Renal pelvis (tissue), 12 donors: ENCODE data around the gene KRT72. TPM values are rescaled to one million over a fixed set of nuclear protein-coding genes. Genes with fewer than 3 reads are reported as not detected.

Experiments used
- DNase-seq: peaks from one replicate; pipeline ENCODE4 v3.0.0-alpha.2; 2013
- long read RNA-seq, 16 experiments: transcript quantifications; one replicate each; lab custom pipeline, GENCODE V29; 2026
- polyA plus RNA-seq, 3 donors: library from polyadenylated mRNA; unstranded; fragments of 120-200 nt; gene quantifications; one replicate each; pipeline ENCODE4 v1.2.1, GENCODE V29; 2013; ENCODE audit not compliant: insufficient read length in 3 of 3

The KRT72 gene
- polyA plus RNA-seq: under 1 TPM in 1 of 3 donors, not detected in 2; 0.04 TPM
- long read RNA-seq, donor 1: 0 reads
- long read RNA-seq, donor 2: 0 reads
- long read RNA-seq, donor 3: 0 reads
- long read RNA-seq, donor 4: 0 reads
- long read RNA-seq, donor 5: 0 reads
- long read RNA-seq, donor 6: 0 reads
- long read RNA-seq, donor 7: 0 reads
- long read RNA-seq, donor 8: 0 reads
- long read RNA-seq, donor 9: 0 reads
- long read RNA-seq, donor 10: 0 reads
- long read RNA-seq, donor 11: 0 reads
- long read RNA-seq, donor 12: 0 reads
- long read RNA-seq, donor 13: 0 reads
- long read RNA-seq, donor 14: 0 reads
- long read RNA-seq, donor 15: 0 reads
- long read RNA-seq, donor 16: 0 reads

GRCh38 chr12:52600941-52601481 is at the start of gene KRT72:
TSS of gene KRT72 (minus strand) at chr12:52601463. CDS start at chr12:52601452, 11 bp downstream.
- no peak for DNase-seq

DNA sequence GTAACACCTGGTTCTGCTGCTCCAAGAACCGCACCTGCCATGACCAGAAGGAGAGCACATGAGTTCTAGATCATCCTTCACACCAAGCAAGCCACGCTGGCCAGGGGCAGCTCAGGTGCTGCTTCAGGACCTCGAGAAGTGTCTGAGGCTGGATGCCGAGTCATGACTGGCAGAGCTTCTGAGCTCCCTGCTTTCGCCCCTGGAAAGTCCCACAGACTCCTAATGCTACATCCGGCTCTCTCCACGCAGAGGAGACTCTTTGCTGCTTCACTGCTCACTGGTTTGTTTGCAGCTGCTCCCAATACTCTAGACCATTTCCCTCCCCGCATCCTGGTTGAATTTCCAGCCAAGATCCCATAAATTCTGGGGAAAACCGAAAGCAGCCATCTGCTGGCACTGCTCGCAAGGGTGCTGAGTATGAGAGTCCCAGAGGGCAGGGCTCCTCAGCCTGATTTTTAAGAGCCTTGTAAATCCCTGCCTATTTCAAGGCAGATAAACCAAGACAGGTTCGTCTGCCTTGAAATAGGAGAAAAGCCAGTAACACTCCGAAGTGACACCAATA is 49.3 kb upstream of the KRT72 start:
- DNase-seq: peak; percentile 23

DNA sequence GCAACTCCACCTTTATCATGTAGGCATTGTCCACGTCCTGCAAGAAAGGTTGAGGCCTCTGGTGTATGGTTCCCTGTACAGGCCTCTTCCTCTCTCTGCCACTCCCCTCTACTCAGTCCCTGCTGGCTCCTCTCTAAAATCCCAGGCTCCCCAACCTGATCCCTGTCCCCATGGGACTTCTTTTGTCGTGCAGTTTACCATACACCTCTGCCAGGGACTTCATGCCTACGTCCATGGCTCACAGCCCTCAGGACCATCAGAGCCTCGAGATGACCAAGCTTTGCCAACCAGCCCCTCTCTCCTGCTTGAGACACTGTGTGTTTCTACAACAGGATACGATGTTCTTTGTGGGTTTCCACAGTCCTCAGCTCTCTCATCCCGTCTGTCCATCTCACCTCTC is 47.8 kb upstream of the KRT72 start:
- DNase-seq: no peak

DNA sequence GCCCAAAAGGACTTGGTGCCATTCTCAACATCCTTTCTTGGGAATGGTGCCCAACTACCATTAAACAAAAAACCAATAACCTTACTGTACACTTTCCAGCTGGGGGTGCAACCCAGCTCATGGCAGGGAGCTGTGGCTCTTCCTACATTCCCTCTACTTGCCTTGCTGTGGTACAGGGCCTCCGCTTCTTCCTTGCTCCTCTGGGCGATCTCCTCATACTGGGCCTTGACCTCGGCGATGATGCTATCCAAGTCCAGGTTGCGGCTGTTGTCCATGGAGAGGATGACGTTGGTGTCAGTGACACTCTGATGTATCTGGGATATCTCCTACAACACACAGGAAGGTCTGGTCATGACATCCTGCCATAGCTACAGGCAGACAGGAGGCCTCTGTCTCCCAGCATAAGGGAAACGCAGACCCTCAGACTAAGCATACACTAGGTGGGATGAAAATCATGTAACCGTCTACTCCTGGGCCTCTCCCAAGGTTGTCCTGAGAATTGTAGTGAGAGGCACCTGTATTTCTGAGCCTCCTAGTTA is 46.8 kb upstream of the KRT72 start:
- DNase-seq: no peak

DNA sequence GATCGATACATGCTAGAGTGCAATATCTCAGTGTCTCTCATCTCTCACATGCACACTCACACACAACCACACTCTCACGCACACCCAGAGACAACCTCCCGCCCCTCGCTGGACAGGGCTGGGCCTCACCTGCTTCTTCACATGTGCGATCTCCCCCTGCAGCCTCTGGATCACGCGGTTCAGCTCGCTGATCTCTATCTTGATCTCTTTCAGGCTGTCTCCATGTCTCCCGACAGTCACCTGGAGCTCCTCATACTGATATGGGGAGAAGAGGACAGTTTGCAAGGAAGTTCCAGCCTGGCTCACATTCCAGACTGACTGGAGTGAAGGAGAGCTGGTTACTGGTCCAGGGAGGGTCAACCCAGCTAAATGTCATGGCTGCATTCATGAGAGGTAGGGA is 46.3 kb upstream of the KRT72 start:
- DNase-seq: no peak

GRCh38 chr12:52646613-52647012 is 45.4 kb upstream of the KRT72 start:
- DNase-seq: no peak

DNA sequence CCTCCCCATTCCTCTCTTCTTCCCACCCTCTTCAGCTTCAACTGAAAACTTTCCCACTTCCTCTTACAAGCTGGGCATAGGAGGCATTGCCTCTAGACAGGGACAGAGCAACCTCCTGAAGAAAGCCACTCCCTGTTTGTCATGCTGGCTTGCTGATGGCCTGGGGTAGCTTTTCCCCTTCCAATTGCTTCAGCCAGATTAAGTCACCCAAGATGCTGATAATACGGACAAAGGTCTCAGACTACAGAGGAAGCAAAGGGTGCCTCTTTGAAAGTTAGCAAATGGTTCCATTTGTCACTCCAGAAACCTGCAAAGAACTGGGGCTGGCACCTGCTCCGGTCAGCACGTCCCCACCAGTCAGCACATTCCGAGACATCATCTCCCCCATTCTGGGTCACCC is 44.7 kb upstream of the KRT72 start:
- no peak for DNase-seq

DNA sequence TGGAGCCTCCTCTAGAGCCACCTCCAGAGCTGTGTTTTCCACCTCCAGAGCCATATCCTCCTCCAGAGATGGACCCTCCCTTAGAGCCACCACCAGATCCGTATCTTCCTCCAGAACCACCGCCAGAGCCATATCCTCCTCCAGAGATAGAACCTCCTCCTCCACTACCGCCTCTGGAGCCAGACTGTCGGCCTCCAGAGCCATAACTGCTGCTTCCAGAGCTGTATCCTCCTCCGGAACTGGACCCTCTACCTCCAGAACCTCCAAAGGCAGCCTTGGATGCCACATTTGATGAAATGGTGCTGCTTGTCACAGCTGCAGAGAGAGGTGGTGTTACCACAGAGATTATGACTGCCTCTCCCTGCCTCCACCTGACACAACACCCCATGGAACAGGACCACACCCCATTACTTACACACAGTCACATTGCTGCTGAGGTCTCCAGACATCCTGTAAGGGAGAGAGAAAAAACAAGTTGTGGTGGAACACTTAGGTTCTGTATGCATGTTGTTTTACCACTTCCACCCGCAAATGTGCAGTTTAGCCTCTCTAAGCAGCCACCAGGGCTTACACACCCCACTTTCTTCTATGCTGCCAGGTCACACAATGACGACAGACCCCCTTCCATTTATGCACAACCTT is 44.0 kb upstream of the KRT72 start:
- no peak for DNase-seq

DNA sequence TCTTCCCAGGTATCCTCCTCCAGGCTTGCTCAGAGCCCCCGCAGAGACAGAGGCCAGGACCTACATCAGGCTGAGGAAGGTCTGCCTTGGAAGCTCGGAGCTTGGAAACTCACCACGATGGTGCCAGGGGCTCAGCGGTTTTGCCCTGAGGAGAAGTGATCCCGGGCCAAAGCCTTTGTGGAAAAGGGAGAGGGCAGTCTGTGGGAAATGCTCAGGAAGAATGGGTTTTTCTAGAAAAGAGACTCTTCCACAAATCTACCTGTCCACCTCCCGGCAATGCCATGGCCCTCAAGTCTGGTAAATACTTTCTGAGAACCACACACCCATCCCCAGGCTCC is 42.8 kb upstream of the KRT72 start:
- no peak for DNase-seq

GRCh38 chr12:52643233-52644077 is 42.2 kb upstream of the KRT72 start:
- no peak for DNase-seq

DNA sequence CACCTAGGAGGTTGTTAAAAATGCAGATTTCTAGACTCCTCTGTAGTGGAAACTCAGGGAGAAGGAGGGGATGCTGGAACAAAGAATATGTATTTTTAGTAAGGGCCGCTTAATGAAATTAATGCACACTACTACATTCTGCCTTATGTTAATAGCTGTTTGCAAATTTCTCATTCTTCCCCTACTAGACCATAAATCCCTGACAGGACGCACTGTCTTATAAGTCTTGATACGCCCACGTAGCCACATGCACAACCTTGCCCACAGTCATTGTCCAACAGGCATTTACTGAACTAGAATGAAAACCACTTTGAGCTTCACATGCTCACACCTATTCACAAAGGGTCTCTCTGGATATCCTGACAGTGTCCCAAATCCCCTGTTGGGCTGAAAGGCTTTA is 40.2 kb upstream of the KRT72 start:
- DNase-seq: no peak

DNA sequence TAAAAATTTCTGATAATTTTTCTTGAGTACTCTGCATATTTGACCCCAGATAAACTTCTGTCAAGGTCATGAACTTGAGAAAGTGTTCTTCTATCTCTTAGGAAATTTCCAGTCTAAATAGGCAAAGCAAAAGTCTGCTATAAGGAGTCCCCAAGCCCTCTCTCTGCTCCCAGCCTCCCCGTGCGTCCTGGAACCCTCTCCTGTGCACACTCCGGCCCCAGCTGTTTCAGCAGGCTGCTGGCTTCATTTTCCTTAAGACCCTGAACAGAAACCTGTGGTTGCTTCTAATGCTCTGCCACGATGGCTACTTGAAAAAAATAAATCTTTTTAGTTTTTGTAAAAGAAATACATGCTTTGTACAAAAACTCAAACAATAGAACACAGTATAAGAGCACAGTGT is 36.0 kb upstream of the KRT72 start:
- no peak for DNase-seq

DNA sequence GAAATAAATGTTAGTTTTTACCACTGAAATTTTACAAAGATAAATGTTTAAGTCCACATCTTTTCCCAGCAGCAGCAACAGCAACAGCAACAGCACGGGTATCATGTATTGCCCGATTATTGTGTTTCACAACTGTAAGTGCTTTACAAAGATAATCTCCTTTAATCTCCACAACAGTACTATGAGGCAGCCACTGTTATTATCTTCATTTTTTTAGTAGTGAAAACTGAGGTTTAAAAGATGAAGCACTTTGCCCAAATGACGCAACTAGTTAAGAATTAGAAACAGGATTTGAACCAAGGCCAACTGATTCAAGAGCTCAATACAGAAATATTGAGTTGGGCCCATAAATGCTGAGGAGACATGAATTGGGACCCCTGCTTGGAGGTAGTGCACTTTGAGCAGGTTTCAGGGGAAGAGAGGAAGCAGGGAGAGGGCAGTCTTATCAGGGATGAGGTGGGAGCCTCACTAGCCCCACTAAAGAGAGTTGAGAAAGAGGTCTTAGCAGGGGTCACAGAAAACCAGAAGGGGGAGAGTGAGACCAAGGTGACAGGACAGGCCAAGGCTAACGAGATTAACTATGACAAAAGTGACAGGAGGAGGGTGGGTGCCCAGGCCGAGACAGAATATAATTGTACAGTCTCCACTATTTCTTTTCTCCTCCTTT is 35.5 kb upstream of the KRT72 start:
- DNase-seq: no peak

DNA sequence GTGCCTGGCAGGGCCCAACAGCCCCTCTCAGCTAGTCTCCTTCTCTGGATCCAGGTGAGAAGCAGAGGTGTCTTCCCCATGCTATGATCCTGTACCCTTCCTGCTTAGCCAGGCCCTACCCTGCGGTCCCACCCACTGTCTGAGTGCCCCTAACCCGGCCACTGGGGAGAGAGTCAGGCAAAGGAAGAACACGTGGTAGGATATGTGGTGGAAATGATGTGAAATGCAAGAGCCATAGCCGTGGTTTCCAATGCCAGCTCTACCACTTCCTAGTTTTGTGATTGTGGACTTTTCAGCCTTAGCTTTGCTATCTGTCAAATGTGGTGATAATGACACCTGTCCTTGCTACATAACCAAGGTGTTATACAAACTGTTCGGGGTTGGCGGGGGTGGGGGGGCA is 34.9 kb upstream of the KRT72 start:
- DNase-seq: no peak

DNA sequence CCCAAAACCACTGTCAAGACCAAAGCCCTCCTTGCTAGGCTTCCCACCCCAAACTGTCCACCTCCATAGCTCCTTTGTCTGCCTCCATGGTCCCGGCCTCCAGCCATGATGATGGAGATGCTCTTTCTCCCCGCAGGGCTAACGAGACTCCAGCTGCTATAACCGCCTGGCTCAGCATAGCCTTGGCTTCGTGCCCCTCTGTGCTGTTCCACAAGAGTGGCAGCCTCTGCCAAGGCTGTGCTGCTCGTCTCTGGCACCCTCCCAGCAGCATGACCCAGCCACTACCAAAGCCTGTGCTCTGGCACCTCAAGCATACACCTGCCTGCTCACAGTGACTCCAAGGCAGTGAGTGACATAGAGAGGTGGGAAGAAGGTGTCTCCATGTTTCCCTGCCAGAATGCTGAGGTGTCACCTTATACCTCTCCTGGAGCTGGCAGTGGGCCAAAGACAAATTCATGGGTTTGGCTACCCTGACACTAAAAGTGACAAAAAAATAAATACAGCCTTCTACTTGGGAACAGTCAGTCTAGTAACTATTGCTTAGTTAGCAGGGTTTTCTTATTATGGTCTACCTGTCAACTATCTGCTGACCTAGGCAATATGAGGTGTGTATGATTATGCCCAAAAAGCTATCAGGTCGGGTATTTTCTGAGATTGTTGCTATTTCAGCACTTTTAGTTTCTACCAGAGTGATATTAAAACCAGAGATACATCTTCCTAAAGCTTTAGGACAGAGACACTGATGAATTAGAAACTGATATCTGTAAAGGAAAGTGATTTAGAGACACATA is 33.2 kb upstream of the KRT72 start:
- no peak for DNase-seq

GRCh38 chr12:52633383-52633782 is 32.1 kb upstream of the KRT72 start:
- DNase-seq: no peak

GRCh38 chr12:52632656-52633055 is 31.4 kb upstream of the KRT72 start:
- DNase-seq: no peak

GRCh38 chr12:52631676-52632459 is 30.6 kb upstream of the KRT72 start:
- no peak for DNase-seq

- no peak for DNase-seq
Measured at GRCh38 chr12:52631264-52631663, 30.0 kb upstream of the KRT72 start.
